Hematopoietic multipotent progenitor cell (in vitro differentiated cells): ENCODE data around the gene RAB44. TPM values are rescaled to one million over a fixed set of nuclear protein-coding genes. Genes with fewer than 3 reads are reported as not detected.

Experiments
- DNase-seq, 3 donors: peaks; one replicate each; pipeline ENCODE4 v3.0.0-alpha.2; 2011 to 2015; ENCODE audit warnings: low read depth in 2 of 3, low spot score in 2 of 3
- total RNA-seq: library from RNA; depleted of rRNA; stranded (reverse); fragments of >200 nt; gene quantifications from one replicate; pipeline ENCODE4 v1.2.3, GENCODE V29; 2012

Gene RAB44
- total RNA-seq, 1 donor = 10.5 TPM

- peak in 1 of 3 donors; percentile 19 for DNase-seq
These were observed 11.5 kb upstream of the RAB44 start for GRCh38 chr6:36685926-36686667.

GRCh38 chr6:36686668-36687513, 10.7 kb upstream of the RAB44 start:
- no peak for DNase-seq

GRCh38 chr6:36688063-36688738, 9.4 kb upstream of the RAB44 start:
- no peak for DNase-seq

- DNase-seq = no peak
These were observed 8.9 kb upstream of the RAB44 start for GRCh38 chr6:36688739-36689075.

GRCh38 chr6:36691011-36691410, 6.6 kb upstream of the RAB44 start:
- DNase-seq = no peak

DNA sequence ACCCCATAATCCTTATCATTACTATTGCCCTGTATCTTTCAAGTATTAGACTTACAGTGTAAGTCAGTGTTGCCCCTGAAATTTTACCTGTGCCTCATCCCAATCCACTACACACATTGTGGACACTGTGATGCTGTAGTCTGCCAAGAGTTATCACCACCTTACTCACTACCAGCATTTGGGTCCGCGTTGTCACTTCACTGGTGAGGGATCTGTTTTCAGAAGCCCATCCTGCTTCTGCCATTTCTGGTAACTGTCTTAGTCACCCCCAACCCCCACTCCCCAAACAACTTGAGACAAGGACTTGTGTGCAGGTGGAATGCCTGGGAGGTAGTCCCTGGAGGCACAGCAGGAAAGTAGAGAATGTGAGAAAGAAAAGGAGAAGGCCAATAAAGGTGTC, 6.0 kb upstream of the RAB44 start:
- no peak for DNase-seq

- peak in 2 of 3 donors; percentile 62 to 76 for DNase-seq
These were observed 5.4 kb upstream of the RAB44 start for GRCh38 chr6:36692220-36692619.

GRCh38 chr6:36692861-36693702, 4.5 kb upstream of the RAB44 start:
- no peak for DNase-seq

DNA sequence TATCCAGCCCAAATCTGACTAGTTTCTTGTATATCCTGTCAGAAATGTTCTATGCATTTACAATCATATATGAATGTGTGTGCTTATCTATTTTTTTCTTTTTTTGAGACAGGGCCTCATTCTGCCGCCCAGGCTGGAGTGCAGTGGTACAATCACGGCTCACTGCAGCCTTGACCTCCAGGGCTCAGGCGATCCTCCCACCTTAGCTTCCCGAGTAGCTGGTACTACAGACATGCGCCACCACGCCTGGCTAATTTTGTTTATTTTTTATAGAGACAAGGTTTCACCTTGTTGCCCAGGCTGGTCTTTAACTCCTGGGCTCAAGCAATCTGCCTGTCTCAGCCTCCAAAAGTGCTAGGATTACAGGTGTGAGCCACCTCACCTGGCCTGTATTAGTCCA, 3.0 kb upstream of the RAB44 start:
- no peak for DNase-seq

DNA sequence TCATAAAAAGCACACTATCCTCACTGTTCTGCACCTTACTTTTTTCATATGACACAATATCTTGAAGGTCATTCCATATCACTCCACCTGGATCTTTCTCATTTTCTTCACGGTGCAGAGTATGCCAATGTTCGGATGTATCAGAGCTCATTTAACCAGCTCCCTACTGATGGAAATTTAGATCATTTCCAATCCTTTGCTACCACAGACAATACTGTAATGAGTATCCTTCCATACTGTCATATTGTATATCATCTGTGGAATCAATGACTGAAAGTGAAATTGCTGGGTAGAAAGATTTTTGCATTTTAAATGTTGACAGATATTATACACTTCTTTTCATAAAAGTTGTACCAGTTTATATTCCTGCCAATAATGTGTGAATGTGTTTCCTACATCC, 2.2 kb upstream of the RAB44 start:
- DNase-seq = no peak

- no peak for DNase-seq
These were observed 570 bp downstream of the RAB44 start for GRCh38 chr6:36698196-36698595.

- DNase-seq = no peak
These were observed 1.2 kb downstream of the RAB44 start for GRCh38 chr6:36698871-36699271.

GRCh38 chr6:36699348-36699747, 1.7 kb downstream of the RAB44 start:
- no peak for DNase-seq

GRCh38 chr6:36700071-36700812, 2.6 kb downstream of the RAB44 start:
- DNase-seq = no peak

- DNase-seq = no peak
These were observed 3.2 kb downstream of the RAB44 start for GRCh38 chr6:36700831-36701230.

DNA sequence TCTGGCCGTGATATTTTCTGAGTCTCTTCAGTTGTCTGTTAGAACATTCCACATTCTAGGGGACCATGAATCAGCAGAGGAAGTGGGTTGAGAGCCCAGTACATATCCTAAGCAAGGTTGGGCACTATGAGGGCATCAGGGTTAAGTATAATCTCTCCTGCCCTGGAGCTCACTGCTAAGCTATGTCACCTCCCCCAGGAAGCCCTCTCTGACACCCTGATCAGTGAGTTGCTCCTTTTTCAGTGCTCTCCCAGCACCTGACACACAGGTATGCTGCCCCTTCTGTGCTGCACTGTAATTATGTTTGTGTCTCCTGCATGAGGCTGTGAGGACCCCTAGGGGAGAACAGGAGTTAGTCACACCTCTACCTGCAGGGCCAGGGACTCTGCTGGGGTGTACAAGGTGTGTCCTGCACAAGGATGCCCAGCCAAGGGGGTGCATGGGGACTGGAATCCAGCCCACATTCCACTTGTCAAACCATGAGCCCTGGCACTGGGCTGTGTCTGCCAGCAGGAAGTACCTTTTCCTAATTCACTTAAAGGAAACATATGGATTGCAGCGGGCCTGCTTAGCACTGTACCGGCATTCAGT, 3.9 kb downstream of the RAB44 start:
- DNase-seq = peak in 2 of 3 donors; percentile 31 to 43

- no peak for DNase-seq
These were observed 5.0 kb downstream of the RAB44 start for GRCh38 chr6:36702656-36703055.

- DNase-seq = no peak
These were observed 5.5 kb downstream of the RAB44 start for GRCh38 chr6:36703081-36703606.

- DNase-seq = no peak
These were observed 6.4 kb downstream of the RAB44 start for GRCh38 chr6:36703982-36704381.
